ENCODE measurements around the gene CCDC78.

CCDC78 gene

GRCh38 chr16:676913-677312 lies 49.3 kb downstream of the CCDC78 start:
- DNase-seq: no peak

- DNase-seq: no peak
Measured at GRCh38 chr16:676565-676902, 49.7 kb downstream of the CCDC78 start.

DNA sequence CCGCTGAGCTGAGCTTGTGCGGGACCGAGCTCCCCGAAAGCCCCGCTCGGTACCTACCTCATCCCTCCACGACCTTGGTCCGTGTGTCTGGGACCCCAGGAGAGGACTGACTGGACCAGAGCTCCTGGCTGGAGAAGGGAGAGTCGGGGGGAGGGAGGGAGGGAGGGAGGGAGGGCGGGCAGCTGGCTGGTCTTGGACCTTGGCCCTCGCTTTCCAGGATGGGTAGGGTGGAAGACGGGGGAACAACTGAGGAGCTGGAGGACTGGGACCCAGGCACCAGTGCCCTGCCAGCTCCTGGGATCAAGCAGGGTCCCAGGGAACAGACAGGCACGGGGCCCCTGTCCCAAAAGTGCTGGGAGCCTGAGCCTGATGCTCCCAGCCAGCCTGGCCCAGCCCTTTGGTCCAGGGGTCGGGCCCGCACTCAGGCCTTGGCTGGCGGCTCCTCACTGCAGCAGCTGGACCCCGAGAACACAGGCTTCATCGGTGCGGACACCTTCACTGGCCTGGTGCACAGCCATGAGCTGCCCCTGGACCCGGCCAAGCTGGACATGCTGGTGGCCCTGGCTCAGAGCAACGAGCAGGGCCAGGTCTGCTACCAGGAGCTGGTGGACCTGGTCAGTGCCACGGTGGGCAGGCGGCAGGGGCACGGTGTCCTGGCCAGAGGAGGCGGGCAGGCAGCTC lies 50.2 kb downstream of the CCDC78 start:
- DNase-seq: no peak

DNA sequence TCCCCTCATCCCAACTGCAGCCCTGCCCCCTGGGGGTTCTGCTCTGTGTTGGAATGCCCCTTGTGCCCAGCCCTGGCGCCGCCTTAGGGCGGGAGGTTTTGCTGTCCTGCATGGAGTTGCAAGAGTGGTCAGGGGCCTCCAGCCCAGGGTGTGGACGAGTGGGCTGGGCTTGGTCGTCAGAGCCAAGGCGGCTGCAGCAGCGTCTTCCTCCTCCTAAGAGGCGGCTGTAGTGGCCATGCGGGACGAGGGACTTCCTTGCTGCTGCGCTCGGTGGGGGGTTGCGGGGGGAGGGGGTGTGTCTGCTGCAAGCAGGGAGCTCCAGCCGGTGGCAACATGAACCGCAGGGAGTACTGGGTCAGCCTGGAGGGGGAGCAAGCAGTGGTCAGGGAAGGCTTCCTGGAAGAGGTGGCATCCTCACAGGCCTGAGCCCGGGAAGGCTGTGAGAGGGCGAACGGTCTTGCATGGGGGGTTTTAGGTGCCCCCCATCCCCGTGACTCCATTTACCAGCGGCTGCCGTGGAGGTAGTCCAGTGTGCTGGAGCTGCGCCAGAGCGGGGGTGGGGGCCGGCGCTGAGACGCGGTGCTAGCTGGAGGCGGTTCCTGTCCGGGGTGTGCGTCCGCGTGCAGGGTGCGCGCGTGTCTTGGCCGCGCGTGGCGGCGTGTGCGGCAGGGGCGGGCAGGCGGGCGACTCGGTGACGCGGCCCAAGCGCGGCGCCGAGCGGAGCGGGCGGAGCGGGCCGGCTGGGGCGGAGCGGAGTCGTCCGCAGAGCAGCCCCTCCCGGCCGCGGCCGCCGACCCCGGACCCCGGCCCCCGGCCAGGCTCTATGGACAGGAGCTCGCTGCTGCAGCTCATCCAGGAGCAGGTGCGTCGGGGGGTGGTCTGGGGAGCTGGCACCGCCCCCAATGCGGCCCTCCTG lies 51.0 kb downstream of the CCDC78 start, which contains the start of gene RHBDL1:
Gene RHBDL1, plus strand, starts transcription at position 704 of the 916 bp plus-strand sequence. Its CDS starts 120 bp downstream, at position 824.
- DNase-seq: no peak

- no peak for DNase-seq
Measured at GRCh38 chr16:674214-674881, 51.9 kb downstream of the CCDC78 start.

GRCh38 chr16:673399-673991 lies 52.7 kb downstream of the CCDC78 start:
- no peak for DNase-seq

GRCh38 chr16:672851-673250 lies 53.4 kb downstream of the CCDC78 start:
- DNase-seq: no peak

Measured in SW 1271 (cell line).